HT1080 (cell line): ENCODE measurements around the gene MIDN. TPM values are rescaled to one million over a fixed set of nuclear protein-coding genes. Genes with fewer than 3 reads are reported as not detected.

Experiments used
- total RNA-seq: library from RNA; depleted of rRNA; stranded (reverse); fragments of >200 nt; shearing (Covaris generic); gene quantifications from 2 replicates; pipeline ENCODE4 v1.2.3, GENCODE V29; 2014; rRNA removed

MIDN gene
- total RNA-seq, 1 experiment from 2014 or later: 10.1 TPM

Other genes starting within 250 kb of the MIDN start
- gene GRIN3B, start 248.2 kb upstream of the MIDN start, total RNA-seq: 0.03 TPM in 1 of 2 replicates, not detected in the other
- 127 and 130 TPM in 2 replicates for gene TMEM259, start 227.5 kb upstream of the MIDN start, total RNA-seq
- not detected in 2 replicates for gene RNU6-2, start 227.1 kb upstream of the MIDN start, total RNA-seq
- 122 and 196 TPM in 2 replicates for gene CNN2, start 222.0 kb upstream of the MIDN start, total RNA-seq
- 2.0 and 3.0 TPM in 2 replicates for gene ABCA7, start 208.5 kb upstream of the MIDN start, total RNA-seq
- 1.4 TPM in 2 replicates for gene ARHGAP45, start 181.4 kb upstream of the MIDN start, total RNA-seq
- gene POLR2E, start 153.2 kb upstream of the MIDN start, total RNA-seq: 231 and 271 TPM in 2 replicates
- gene GPX4, start 144.6 kb upstream of the MIDN start, total RNA-seq: 221 and 243 TPM in 2 replicates
- gene SBNO2, start 74.3 kb upstream of the MIDN start, total RNA-seq: 28.2 and 31.7 TPM in 2 replicates
- 77.2 and 77.7 TPM in 2 replicates for gene STK11, start 42.8 kb upstream of the MIDN start, total RNA-seq
- 3.1 and 3.2 TPM in 2 replicates for gene CBARP, start 10.6 kb upstream of the MIDN start, total RNA-seq
- gene ATP5F1D, start 6.8 kb upstream of the MIDN start, total RNA-seq: 55.4 and 127 TPM in 2 replicates
- 170 and 219 TPM in 2 replicates for gene CIRBP, start 20.7 kb downstream of the MIDN start, total RNA-seq
- gene FAM174C, start 26.9 kb downstream of the MIDN start, total RNA-seq: 53.1 and 58.1 TPM in 2 replicates
- gene EFNA2, start 37.3 kb downstream of the MIDN start, total RNA-seq: 0.45 TPM in 1 of 2 replicates, not detected in the other
- gene NDUFS7, start 135.3 kb downstream of the MIDN start, total RNA-seq: 101 and 141 TPM in 2 replicates
- gene GAMT, start 153.0 kb downstream of the MIDN start, total RNA-seq: 53.9 and 58.5 TPM in 2 replicates
- 158 and 183 TPM in 2 replicates for gene DAZAP1, start 159.0 kb downstream of the MIDN start, total RNA-seq
- gene RPS15, start 189.8 kb downstream of the MIDN start, total RNA-seq: 1,915 and 2,084 TPM in 2 replicates
- 0.53 and 0.63 TPM in 2 replicates for gene APC2, start 201.5 kb downstream of the MIDN start, total RNA-seq
- 72.5 and 73.2 TPM in 2 replicates for gene C19orf25, start 230.6 kb downstream of the MIDN start, total RNA-seq
- 0.10 and 1.0 TPM in 2 replicates for gene PCSK4, start 241.8 kb downstream of the MIDN start, total RNA-seq
- gene REEP6, start 242.6 kb downstream of the MIDN start, total RNA-seq: 0.77 and 0.98 TPM in 2 replicates